Measurements from ENCODE around the gene LTB4R.

The LTB4R gene

GRCh38 chr14:24274101-24274543 is 37.2 kb upstream of the LTB4R start:
- ChIA-PET POLR2A (no interaction called here), CTCF (interaction anchor here (1.5 to 3.7 kb wide), 4 partner anchors 10 to 60 kb away, joined by 4 to 14 read pairs (median 11); partner anchors contain the start of gene CIDEB)
- DNase-seq (ENCODE audit: low read depth, low spot score) = no peak
- TF ChIP-seq CTCF (IDR thresholded peaks at IDR 0.05; ENCODE audit: insufficient read depth, low read length, missing control alignments) = no peak
- H3K4me3 ChIP-seq (ENCODE audit: low read depth, low read length) = no peak overlapping the region

- no peak for DNase-seq (ENCODE audit: low read depth, low spot score)
- POLR2A ChIA-PET = no interaction called here
- CTCF ChIA-PET = interaction anchor here (1.6 to 7.7 kb wide), 4 partner anchors 20 to 155 kb away, joined by 3 to 63 read pairs (median 10); partner anchors contain the start of gene TINF2
Observed at GRCh38 chr14:24277071-24277470, 34.2 kb upstream of the LTB4R start.

GRCh38 chr14:24277606-24278321 is 33.5 kb upstream of the LTB4R start:
- no peak for TF ChIP-seq CTCF (IDR thresholded peaks at IDR 0.05; ENCODE audit: insufficient read depth, low read length, missing control alignments)
- ChIA-PET CTCF (interaction anchor here (1.0 to 7.7 kb wide), 6 partner anchors 20 to 154 kb away, joined by 3 to 63 read pairs (median 4); partner anchors contain the start of genes CIDEB, DHRS1, NOP9 and TINF2), POLR2A (no interaction called here)
- no peak for DNase-seq (ENCODE audit: low read depth, low spot score)
- no peak overlapping the region for H3K4me3 ChIP-seq (ENCODE audit: low read depth, low read length)

More at GRCh38 chr14:24277071-24277470, 34.2 kb upstream of the LTB4R start:
- TF ChIP-seq CTCF (IDR thresholded peaks at IDR 0.05; ENCODE audit: insufficient read depth, low read length, missing control alignments) = no peak
- H3K4me3 ChIP-seq (ENCODE audit: low read depth, low read length) = no peak overlapping the region

- CTCF ChIA-PET = interaction anchor here (1.0 to 7.7 kb wide), 5 partner anchors 19 to 55 kb away, joined by 3 to 63 read pairs (median 4); partner anchors contain the start of genes CIDEB, DHRS1 and NOP9
- TF ChIP-seq CTCF (IDR thresholded peaks at IDR 0.05; ENCODE audit: insufficient read depth, low read length, missing control alignments) = no peak
- POLR2A ChIA-PET = no interaction called here
- DNase-seq (ENCODE audit: low read depth, low spot score) = no peak
- H3K4me3 ChIP-seq (ENCODE audit: low read depth, low read length) = no peak overlapping the region
Observed at GRCh38 chr14:24278424-24278823, 32.9 kb upstream of the LTB4R start.

GRCh38 chr14:24279301-24280186 is 31.8 kb upstream of the LTB4R start:
- H3K4me3 ChIP-seq (ENCODE audit: low read depth, low read length) = no peak overlapping the region
- no peak for TF ChIP-seq CTCF (IDR thresholded peaks at IDR 0.05; ENCODE audit: insufficient read depth, low read length, missing control alignments)
- ChIA-PET POLR2A (interaction anchor here (0.6 to 1.1 kb wide), 2 partner anchors 8 to 49 kb away, joined by 3 to 4 read pairs; partner anchors contain the start of gene RABGGTA), CTCF (interaction anchor here (1.2 to 7.7 kb wide), 6 partner anchors 9 to 189 kb away, joined by 3 to 63 read pairs (median 10); partner anchors contain the start of genes CIDEB and RABGGTA)
- no peak for DNase-seq (ENCODE audit: low read depth, low spot score)

Measured in AG04449 (cell line).